GM19328 (cell line): Measurements from ENCODE around the gene PEX6.

Source experiments
- ATAC-seq: cut with Tn5 transposase; IDR thresholded peaks from one replicate; pipeline ENCODE4 v1.9.1; 2021; ENCODE audit warnings: mild to moderate bottlenecking, moderate library complexity; ENCODE audit not compliant: unreplicated experiment

Gene PEX6, protein sequence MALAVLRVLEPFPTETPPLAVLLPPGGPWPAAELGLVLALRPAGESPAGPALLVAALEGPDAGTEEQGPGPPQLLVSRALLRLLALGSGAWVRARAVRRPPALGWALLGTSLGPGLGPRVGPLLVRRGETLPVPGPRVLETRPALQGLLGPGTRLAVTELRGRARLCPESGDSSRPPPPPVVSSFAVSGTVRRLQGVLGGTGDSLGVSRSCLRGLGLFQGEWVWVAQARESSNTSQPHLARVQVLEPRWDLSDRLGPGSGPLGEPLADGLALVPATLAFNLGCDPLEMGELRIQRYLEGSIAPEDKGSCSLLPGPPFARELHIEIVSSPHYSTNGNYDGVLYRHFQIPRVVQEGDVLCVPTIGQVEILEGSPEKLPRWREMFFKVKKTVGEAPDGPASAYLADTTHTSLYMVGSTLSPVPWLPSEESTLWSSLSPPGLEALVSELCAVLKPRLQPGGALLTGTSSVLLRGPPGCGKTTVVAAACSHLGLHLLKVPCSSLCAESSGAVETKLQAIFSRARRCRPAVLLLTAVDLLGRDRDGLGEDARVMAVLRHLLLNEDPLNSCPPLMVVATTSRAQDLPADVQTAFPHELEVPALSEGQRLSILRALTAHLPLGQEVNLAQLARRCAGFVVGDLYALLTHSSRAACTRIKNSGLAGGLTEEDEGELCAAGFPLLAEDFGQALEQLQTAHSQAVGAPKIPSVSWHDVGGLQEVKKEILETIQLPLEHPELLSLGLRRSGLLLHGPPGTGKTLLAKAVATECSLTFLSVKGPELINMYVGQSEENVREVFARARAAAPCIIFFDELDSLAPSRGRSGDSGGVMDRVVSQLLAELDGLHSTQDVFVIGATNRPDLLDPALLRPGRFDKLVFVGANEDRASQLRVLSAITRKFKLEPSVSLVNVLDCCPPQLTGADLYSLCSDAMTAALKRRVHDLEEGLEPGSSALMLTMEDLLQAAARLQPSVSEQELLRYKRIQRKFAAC

DNA sequence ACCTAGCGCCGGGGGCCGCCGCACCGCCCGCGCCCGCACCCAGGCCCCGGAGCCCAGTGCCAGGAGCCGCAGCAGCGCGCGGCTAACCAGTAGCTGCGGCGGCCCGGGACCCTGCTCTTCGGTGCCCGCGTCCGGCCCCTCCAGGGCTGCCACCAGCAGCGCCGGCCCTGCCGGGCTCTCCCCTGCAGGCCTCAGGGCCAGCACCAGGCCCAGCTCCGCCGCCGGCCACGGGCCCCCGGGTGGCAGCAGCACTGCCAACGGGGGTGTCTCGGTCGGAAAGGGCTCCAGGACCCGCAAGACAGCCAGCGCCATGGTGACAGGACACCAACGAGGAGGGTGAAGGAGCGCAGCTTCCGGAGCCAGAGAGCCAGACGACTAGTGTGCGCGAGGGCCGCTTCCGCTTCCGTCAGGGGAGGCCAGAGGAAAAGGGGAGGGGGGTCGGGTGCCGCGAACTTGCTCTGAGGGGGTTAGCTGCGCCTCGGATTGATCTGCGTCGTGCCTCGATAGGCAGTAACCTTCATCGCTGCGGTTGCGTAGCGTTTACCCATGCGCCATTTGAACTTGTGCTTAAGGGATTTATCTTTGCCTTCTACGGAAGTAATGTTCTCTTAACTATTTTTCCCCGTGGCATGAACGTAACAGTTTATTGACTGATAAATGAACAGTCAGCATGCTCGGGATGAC lies at the start of gene PEX6:
PEX6 (minus strand) TSS at position 343 of the 684 bp plus-strand sequence; CDS start at position 312, 31 bp downstream.
- peak; percentile 94 for ATAC-seq

DNA sequence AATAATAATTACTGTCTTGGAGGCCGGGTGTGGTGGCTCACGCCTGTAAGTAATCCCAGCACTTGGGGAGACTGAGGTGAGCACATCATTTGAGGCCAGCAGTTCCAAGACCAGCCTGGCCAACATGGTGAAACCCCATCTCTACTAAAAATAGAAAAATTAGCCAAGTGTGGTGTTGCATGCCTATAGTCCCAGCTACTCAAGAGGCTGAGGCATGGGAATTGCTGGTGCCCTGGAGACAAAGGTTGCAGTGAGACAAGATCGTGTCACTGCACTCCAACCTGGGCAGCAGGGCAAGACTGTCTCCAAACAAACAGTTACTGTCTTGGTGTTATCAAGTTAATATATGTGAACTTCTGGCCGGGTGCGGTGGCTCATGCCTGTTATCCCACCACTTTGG lies 47.4 kb upstream of the PEX6 start:
- no peak for ATAC-seq

DNA sequence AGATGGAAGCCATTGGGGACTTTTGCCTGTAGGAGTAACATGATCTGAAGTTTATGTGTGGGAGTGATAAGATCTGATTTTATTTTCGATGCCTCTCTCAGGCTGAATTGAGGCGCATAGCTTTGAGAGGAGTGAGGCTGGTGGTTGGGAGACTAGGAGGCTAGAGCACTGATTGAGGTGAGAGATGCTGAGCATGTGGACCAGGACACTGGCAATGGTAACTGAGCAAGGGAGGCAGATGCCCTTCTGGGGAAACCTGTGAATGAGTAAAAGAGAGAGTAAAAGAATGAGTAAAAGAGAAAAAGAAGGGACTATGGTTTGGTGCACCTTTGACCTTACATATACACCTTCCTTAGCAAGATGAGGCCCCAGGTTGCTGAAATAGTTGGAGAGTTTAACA lies 45.5 kb upstream of the PEX6 start:
- ATAC-seq = no peak

DNA sequence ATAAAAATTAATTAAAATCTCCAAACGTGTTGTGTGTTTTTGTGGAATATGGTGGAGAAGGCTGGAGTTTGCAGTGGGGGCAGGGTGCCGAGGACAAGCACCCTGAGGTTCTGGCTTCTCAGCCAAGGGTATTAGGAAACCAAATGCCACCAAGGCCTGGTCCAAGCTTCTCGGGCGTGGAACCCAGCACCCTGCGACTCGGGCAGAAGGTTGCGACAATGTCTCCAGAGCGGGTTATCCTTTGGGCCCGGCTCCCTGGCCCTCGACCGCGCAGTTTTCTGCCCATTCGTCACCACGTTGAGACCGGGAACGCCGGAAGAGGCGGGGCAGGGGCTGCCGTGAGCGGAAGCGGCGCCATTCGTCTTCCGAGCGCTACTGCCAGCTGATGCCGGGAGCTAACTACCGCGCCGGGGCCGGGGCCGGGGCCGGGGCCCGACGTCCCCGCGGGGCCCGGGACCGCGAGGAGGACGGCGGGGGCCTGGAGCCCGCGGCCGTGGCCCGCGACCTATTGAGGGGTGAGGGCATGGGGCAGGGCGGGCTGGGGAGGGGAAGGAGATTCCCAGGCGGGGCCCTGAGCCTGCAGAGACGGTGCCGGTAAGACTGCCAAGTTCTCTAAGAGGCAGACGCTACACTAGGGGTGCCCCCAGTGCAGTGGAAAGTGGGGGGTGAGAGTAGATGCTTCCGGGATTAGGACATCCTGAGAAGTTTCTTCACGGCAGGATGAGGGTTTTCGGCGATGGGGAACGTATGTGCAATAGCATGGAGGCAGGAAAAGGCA lies 42.5 kb upstream of the PEX6 start, which contains the start of gene RRP36:
RRP36 (plus strand) TSS at position 354 of the 778 bp plus-strand sequence; CDS start at position 386, 32 bp downstream.
- ATAC-seq = no peak

DNA sequence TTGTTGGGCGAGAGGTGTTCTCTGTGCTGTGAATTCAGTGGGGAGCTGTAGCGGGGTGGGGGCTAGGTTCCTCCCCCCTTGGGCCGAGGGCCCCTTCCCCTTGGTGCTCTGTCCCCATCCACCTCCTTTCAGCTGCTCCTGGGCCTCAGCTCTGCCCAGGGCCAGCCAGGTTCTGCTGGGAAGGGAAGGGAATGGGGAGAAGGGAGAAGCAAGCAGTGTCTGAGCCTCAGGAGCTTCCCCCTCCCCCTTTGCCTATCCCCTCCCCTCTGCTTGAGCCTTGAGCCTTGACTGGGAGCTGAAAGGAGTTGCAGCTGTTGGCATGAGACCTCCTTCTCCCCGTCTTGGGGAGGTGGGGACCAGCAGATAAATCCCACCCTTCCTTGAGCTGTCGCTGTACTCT lies 41.9 kb upstream of the PEX6 start:
- ATAC-seq = no peak

DNA sequence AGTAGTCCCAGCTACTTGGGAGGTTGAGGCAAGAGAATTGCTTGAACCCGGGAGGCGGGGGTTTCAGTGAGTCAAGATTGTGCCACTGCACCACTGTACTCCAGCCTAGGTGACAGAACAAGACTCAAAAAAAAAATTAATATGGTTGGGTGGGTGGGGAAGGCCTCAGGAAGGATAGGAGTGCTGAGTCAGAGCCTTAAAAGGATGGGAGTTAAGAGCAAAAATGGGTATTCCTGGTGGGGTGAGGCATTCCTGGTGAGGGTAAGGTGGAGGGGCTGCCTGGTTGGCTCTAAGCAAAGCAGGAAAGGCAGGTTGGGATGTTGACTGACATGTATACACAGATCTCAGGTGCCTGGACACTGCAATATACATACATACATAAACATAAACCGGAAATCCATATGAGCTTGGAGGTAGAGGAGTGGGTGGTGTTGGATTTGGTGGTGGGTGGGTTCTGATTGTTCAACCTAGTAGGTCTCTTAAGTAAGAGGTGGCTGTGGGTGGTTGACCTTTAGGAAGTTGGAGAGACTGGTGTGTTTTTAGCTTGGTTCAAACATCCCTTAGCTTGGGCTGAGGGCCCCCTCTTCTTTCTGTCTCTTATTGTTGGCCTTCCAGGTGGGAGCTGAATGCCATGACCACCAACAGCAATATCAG lies 41.2 kb upstream of the PEX6 start:
- no peak for ATAC-seq

DNA sequence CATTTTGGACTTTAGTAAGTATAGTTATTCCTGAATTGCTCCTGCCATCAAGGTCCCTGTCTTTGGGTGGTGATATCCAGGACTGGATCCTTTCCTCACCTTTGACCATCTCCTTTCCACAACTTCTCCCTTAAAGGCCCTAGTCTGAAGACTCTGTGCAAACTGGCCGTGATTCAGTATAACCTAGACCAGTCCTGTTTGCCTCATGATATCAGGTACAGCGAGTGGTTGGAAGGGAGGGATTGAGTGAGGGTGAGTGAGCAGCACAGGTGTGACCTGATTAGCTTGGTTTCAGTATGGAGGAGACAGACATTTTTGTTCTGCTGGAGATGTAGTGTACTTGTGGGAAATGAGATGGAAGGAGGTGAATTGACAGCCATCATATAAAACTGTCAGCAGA lies 40.2 kb upstream of the PEX6 start:
- no peak for ATAC-seq

DNA sequence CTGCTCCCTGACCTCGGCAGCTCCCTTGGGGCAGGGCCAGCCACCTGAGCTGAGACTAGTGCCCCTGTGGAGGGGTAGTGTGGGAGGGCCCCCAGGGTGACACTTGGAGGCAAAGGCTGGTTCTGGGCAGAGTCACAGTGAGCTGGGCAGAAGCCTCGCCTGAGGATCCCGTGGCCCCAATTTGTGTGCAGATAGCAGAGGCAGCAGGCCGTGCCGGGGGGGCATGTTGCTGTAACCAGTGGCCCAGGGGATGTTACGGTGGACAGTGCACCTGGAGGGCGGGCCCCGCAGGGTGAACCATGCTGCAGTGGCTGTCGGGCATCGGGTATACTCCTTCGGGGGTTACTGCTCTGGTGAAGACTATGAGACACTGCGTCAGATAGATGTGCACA lies 38.0 kb upstream of the PEX6 start:
- no peak for ATAC-seq

DNA sequence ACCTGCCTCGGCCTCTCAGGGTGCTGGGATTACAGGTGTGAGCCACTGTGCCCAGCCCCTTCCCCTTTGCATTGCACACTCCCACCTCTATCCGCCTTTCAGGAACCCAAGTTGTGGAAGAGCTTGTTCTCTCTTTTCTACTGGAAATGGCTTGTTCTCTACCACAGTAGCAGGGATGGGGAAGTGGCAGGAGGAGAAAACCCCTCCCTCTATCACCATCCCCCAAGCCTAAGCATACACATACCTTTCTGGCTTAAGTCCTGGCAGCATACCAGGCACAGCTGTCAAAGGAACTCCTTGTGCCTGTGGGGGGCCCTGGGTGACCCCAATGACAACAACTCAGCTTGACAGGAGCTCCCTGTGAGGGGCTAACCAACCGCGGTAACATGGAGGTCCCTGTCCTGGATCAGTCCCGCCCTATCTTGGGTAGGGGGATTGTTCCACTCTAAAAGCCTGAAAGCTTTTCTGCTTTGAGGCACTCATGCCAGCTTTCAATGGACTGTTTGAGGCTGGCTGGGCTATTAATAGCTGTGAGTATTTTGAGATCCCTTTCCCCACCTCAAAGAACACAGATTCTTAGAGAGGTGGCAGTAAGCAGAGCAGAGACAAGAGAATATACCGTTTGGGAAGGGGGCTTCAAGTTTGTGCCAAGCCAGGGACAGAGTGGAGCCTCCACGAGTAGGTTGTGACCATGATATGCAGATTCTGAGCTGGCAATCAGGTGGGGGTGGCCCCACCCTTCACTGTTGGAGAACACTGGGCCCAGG lies 37.4 kb upstream of the PEX6 start:
- no peak for ATAC-seq

DNA sequence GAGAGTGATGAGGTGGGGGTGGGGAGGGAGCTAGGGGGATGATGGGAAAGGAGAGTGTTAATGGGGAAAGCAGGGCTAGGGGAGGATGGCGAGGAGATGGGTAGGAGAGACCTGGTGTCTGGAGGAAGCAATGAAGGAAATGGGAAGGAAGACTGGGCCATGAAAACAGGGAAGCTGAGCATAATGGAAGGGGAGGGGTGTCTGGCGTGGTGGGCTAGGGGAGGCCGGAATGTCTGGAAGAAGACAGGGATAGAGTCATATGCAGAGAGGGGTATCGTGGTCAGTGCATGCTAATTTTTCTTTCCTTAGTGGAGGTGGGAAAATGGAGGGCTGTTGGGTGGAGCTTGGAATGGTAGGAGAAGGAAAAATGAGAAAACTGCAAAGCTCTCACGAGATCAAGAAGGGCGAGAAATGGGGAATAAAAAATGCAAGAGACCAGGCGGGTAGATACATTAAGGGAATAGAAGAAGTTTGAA lies 35.5 kb upstream of the PEX6 start:
- ATAC-seq = no peak

DNA sequence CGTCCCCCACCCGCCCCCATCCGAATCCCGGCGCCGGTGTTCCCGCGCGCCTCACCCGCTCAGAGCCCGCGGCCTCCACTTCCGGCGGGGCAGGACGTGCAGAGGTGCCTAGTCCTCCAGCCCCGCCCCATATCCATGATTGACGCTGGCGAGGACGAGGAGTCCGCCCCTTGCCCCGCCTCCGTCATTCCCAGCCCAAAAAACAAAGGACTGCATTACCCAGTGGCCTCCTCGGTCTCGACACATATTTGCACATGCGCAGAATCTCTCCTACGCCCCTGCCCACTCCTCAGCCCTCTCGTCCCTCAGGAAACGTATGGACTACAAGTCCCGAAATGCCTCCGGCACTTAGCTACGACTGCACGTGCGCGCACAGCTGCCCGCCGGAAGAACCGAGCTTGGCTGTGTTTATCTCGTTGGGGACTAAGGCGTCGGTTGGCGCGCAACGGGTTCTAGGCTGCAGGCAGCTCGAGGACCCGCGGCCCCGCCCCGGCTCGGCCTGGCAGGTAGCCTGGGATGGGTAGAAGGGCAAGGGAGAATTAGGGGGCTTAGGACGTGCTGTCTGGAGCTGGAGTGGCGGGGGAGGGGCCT lies 35.0 kb upstream of the PEX6 start, which contains the start of the genes KLHDC3 and MEA1:
KLHDC3 (plus strand) TSS at position 407 of the 591 bp plus-strand sequence. CDS start 2,944 bp downstream, outside the sequence.
MEA1 (minus strand) TSS at position 104 of the 591 bp plus-strand sequence. CDS start 133 bp downstream, outside the sequence.
- peak; percentile 88 for ATAC-seq

DNA sequence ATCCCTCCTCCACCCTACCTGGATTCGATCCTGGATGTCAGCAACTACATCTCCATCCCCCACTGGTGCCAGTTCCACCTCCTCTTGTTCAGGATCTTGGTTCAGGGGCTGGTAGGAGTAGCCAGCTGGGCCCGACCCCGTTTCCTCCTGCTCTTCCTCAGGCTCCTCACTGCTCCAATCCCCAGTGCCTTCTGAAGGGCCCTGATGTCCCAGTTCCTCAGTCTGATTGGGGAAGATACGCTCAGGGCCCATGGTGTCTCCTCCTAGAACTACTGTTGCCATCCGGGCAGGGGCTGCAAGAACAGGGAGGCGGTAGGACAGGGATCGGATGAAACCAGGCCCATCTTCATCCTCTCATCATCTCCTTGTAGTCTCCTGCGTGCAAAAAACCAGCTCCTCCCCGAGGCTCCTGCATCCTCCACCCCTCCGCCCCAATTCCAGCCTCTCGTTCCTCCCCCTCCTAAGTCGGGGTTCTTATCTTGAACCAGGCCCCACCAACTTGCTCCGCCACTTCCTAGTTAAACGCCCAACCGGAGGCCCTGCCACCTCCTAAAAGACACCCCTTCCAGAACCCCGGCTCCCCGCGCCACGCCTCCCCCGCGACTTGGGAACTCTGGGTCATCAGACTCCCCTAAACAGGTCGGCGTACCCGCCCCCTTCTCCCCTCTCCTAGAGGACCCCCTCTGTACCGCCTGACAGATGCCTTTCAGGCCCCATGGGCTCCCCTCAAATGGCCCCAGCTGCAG lies 34.3 kb upstream of the PEX6 start:
- ATAC-seq = no peak

DNA sequence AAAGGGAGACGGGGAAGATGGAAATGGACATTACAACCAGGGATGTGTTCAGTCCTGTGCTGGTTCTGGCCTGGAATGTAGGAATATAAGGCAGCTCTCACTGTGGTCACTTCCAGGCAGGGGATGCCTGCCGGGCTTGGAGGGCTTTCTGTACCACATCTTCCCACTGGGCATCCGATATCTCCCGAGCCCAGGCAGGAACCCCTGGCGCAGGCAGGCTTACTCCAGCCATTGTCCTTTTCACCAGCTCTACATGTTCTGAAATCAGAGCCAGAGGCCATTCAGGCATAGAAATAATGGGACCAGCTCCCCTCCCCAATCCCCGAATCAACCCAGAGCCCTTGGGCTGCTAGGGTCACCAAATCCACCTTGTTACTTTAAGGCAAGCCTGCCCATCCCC lies 33.4 kb upstream of the PEX6 start:
- ATAC-seq = no peak

DNA sequence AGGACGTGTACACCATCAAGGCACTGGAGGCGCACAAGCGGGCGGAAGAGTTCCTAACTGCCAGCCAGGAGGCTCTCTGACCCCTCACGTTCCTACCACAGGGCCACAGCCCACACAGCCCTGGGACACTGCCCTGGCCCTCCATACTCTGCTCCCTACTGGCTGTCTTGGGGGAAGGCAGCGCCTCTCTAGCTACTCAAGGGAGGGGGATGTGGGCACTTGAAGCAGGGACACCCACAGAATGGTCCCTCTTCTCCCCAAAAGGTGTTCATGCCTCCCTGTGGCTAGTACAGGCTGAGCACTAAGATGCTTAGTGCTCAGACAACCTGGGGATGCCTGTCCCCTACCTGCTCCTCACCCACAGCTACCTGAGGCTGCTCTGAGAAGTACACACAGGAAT lies 32.2 kb upstream of the PEX6 start:
- ATAC-seq = no peak

DNA sequence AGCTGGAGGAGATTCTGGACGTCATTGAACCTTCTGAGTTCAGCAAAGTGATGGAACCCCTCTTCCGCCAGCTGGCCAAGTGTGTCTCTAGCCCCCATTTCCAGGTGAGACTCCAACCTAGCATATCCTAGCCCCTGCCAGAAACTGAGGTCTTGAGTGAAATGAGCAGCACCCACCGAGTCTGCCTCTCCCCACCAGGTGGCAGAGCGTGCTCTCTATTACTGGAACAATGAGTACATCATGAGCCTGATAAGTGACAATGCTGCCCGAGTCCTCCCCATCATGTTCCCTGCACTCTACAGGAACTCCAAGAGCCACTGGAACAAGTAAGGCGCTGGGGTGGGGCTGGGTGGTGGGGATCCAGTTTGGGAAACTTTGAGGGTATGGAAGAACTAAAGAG lies 30.1 kb upstream of the PEX6 start:
- ATAC-seq = no peak

DNA sequence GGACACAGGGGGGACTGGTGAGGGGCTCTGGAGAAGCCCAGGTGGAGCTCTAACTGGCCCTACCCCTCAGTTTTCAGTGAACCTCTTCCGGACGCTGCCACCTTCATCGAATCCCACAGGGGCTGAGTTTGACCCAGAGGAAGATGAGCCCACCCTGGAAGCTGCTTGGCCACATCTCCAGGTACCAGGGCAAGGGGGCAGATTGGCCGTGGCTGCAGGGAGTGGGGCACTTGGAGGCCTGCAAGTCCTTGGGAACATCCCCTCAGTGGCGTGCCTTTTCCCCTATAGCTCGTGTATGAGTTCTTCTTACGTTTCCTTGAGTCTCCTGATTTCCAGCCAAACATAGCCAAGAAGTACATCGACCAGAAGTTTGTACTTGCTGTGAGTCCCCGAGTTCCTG lies 28.1 kb upstream of the PEX6 start:
- no peak for ATAC-seq

DNA sequence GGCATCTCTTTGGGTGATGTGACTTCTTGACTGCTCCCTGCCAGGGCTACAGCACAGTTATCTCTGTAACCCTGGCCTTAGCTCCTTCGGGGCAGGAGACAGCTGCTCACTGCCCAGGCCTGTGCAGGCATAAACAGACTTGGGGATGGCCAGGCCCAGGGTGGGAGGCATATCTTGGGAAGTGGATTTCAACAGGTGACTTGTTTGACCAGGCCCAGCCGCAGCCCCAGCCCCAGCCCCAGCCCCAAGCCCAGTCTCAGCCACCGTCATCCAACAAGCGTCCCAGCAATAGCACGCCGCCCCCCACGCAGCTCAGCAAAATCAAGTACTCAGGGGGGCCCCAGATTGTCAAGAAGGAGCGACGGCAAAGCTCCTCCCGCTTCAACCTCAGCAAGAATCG lies 27.3 kb upstream of the PEX6 start:
- ATAC-seq = no peak

DNA sequence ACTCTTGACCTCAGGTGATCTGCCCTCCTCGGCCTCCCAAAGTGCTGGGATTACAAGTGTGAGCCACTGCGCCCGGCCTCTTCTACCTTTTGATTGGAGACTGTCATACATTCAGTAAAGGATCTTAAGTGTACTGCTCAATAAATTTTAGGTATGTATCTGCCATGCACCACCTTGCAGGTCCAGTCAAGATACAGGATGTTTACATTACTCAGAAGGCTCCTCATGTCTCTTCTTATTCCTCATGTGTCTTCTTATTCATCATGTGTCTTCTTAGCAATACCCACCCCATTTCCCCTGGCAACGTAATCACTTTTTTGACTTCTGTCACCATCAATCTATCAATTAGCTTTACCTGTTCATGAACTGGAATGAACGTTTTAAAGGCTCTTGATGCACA lies 26.9 kb upstream of the PEX6 start:
- no peak for ATAC-seq
